SK-N-MC (cell line): ENCODE measurements around the gene PROSER2.

Experiments
- DNase-seq: peaks from one replicate; pipeline ENCODE4 v3.0.0-alpha.2; 2011; ENCODE audit warnings: low read depth, low spot score
- H3K27ac ChIP-seq: fragments of 200-600 bp; sonication (generic); 2 replicates; pipeline ENCODE4 v1.5.1; 2016; ENCODE audit warnings: mixed run types
- H3K36me3 ChIP-seq: fragments of 200-600 bp; sonication (generic); 2 replicates; pipeline ENCODE4 v1.6.1; 2017; ENCODE audit warnings: antibody characterized with exemption, low read length, mixed read lengths; ENCODE audit not compliant: insufficient read depth
- H3K4me3 ChIP-seq: fragments of 200-600 bp; sonication (generic); 2 replicates; pipeline ENCODE4 v1.5.1; 2016
- H3K9ac ChIP-seq: fragments of 200-600 bp; sonication (generic); 2 replicates; pipeline ENCODE4 v1.8.0; 2017; ENCODE audit warnings: mixed run types, mixed read lengths; ENCODE audit not compliant: insufficient read length
- H3K9me3 ChIP-seq: fragments of 200-600 bp; sonication (generic); 2 replicates; pipeline ENCODE4 v1.6.1; 2017; ENCODE audit warnings: low read depth, mild to moderate bottlenecking, antibody characterized with exemption, low read length, moderate library complexity, mixed read lengths
- EZH2 ChIP-seq: fragments of 200-600 bp; sonication (generic); IDR thresholded peaks from one replicate; pipeline ENCODE4 v1.6.1; 2017; ENCODE audit warnings: antibody characterized with exemption
- FOXP2 ChIP-seq: optimal IDR thresholded peaks from 2 replicates; pipeline ENCODE3; 2011; ENCODE audit warnings: mild to moderate bottlenecking, moderate library complexity; ENCODE audit not compliant: insufficient read depth; ENCODE audit errors: extremely low read length, control extremely low read depth
- POLR2AphosphoS5 ChIP-seq: IDR thresholded peaks from 2 replicates; pipeline ENCODE4 v1.6.1; 2012; ENCODE audit warnings: mild to moderate bottlenecking, low read depth, low read length, borderline replicate concordance

The PROSER2 gene, protein sequence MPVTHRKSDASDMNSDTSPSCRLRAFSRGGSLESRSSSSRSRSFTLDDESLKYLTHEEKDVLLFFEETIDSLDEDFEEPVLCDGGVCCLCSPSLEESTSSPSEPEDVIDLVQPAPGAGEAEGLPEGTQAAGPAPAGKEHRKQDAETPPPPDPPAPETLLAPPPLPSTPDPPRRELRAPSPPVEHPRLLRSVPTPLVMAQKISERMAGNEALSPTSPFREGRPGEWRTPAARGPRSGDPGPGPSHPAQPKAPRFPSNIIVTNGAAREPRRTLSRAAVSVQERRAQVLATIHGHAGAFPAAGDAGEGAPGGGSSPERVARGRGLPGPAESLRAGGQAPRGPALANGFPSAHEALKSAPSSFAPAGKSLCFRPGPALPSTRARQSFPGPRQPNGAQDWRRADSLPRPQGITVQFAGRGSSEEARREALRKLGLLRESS

DNA sequence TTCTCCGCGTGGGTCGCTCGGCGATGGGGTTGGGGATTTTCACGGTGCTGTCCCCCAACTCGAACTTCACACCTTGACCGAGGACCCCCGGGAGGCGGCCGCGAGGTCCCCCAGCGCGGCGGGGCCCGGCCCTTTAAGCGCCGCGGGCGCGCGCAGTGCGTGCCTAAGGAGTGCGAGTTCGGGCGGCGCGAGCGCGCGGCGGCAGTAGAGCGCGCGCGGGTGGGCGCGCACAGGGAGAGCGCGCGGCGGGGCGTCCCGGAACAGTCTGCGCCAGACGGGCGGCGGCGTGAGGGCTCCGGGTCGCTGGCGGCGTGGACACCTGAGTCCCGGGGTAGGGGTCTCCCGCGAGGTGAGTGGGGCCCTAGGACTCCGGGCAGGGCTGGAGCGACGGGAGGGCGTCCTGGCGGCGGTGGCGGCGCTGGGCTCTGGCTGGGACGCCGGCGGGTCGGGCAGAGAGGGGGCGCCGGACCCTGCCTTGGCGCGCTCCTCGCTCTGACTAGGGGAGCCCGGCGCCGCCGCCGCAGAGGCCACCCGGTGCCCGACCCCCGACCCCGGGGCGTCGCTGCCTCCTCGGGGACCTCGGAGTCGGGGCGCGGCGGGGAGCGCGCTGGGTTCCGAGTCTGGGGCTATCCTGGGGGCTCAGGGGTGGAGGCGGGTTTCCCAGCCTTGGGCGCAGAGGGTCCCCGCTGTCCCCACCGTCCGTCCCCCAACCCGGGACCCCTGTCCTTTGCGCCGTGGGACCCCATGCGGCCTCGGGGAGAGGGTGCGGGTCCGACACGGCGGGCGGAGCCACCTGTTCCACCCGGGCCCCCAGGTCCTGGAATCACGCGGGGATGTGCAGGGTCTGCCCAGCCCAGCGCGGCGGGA lies at the start of gene PROSER2:
TSS of gene PROSER2 (plus strand) at position 235 of the 867 bp plus-strand sequence. CDS start 28,722 bp downstream, outside the sequence.
- no peak for TF ChIP-seq FOXP2

DNA sequence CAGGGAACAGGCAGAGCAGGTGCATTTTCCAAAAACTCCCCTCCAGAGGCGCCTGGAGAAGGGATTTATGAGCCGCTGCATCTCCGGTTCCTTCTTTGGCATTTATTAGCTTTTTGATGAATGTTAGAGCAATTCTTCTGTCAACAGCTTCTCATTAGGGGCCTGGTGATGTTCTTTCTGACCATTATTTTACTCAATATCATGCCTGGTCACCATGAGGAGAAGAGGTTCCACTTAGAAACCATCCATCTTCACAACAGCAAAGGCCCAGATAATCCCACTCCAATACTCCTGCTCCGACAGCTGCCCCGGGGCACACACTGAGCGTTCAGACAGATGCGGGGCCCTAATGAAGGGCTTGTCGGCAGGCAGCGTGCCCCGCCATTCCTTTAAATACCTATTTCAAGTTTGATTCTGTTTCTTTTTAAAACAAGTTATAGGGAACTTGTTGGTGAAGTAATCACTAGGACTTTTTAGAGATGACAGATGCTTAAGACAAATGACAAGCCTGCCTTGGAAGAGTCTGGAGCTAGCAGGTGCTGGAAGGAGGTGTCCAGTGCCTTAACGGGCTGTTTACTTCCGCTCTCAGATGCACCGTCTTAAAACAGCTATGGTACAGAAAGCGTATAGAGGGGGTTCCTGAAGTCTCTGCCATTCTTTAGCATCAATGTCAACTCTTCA lies 49.3 kb upstream of the PROSER2 start:
- no peak for DNase-seq
- no peaks in the 10 kb centered on the region for H3K9me3 ChIP-seq
- TF ChIP-seq EZH2, result no peak
- no peaks in the 10 kb centered on the region for H3K36me3 ChIP-seq
- H3K9ac ChIP-seq, result no peak overlapping the region
- H3K27ac ChIP-seq, result no peak overlapping the region
- no peak overlapping the region for H3K4me3 ChIP-seq

More for the DNA sequence above, at the start of gene PROSER2:
- Histone ChIP-seq H3K36me3 (no peaks in the 10 kb centered on the region), H3K27ac (no peak within 1 kb of the TSS), H3K4me3 (peak within 1 kb of the TSS; percentile 79), H3K9me3 (no peaks in the 10 kb centered on the region), H3K9ac (peak within 1 kb of the TSS; percentile 62)
- DNase-seq, result no peak

DNA sequence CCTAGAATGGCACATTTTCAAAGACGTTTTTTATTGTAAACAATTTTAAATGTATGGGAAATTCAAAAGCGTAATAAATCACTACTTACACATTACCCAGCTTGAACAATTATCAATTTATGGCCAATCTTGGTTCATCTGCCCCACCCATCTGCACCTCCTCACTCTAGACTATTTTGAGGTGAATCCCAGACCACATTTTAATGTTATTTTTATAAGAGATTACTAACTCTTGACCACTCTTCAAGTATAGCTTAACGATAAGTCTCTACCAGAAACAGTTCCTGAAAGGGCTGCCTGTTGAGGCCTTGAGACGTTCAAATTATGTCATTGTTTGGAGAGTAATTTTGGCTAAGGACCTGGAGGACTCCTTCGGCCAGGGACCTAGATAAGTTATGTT lies 47.7 kb upstream of the PROSER2 start:
- no peak for DNase-seq
- Histone ChIP-seq H3K9ac (no peak overlapping the region), H3K36me3 (no peaks in the 10 kb centered on the region)

DNA sequence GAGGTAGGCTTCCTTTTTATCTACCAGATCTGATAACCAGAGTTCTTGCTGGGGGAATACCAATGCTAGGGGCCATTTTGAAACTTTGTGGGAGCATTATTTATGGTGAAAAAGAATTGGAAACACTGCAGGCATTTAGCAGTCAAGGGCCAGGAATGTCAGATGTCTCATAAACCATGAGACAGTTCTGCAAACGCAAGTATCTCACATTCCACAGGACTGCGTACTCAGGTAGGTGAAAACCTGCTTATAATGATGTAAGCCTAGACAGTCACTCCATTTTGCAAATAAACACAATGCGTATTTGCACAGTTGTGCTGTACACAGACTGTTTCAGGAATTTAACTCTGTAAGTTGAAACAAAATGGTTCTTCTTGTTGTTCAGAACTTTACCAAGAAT lies 47.1 kb upstream of the PROSER2 start:
- no peak for DNase-seq
- TF ChIP-seq EZH2 (no peak), POLR2AphosphoS5 (no peak), FOXP2 (no peak)
- Histone ChIP-seq H3K9ac (no peak overlapping the region), H3K4me3 (no peak overlapping the region), H3K36me3 (no peaks in the 10 kb centered on the region), H3K9me3 (no peaks in the 10 kb centered on the region), H3K27ac (no peak overlapping the region)

More for the DNA sequence above, 47.7 kb upstream of the PROSER2 start:
- Histone ChIP-seq H3K9me3 (no peaks in the 10 kb centered on the region), H3K27ac (no peak overlapping the region), H3K4me3 (no peak overlapping the region)
- TF ChIP-seq FOXP2 (no peak), EZH2 (no peak), POLR2AphosphoS5 (no peak)

DNA sequence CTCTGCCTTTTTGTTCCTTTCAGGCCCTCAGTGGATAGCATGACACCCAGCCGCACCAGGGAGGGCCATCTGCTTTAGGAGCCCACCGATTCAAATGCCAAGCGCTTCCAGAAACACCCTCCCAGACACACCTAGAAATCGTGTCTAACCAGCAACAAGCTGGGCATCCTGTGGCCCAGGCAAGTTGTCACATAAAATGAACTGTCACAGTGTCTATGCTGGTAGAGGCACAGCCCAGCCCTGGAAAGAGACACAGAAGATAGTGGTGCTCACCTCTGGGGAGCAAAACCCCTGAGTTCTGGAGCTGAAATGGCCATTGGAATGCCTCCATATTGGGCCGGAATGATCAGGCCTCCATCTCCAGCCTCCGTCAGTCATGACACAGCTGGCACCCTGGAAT lies 42.0 kb upstream of the PROSER2 start:
- H3K9me3 ChIP-seq, result no peaks in the 10 kb centered on the region
- no peak overlapping the region for H3K27ac ChIP-seq
- DNase-seq, result no peak
- TF ChIP-seq FOXP2 (no peak), EZH2 (no peak), POLR2AphosphoS5 (no peak)
- no peak overlapping the region for H3K9ac ChIP-seq
- H3K4me3 ChIP-seq, result no peak overlapping the region
- H3K36me3 ChIP-seq, result no peaks in the 10 kb centered on the region

DNA sequence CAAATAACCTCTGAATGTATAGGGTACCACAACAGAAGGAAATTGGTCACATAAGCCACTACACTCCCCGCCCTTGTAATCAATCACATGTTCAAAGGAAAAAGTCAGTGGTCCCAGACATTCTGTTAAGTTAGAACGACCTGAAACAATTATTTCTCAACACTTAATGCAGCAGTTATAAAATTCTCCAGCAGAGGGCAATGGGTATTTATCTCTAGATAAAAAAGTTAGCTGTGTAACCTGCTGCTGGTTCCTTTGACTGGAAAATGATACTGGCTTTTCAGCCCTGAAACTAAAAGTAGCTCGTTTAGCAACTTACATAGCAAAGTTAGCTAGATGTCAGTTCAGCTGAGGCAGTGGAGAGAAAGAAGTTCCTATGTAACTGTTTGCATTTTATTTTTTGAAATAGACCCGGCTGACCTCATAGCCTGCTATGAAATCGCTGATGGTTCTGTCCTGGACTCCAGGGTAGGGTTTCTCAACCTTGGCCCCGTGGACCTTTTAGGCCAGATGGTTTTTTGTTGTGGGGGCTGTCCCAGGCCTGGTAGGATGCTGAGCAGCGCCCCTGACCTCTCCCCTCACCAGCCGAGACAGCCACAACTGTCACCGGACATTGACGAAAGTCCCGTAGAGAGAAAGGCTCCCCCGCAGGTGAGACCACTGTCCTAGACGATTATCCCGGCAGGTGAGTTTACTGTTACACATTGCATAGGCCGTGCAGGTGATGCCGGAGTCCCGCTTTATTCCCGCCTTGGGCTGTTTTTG lies 40.2 kb upstream of the PROSER2 start:
- no peak for DNase-seq
- Histone ChIP-seq H3K27ac (no peak overlapping the region), H3K9ac (no peak overlapping the region), H3K4me3 (no peak overlapping the region), H3K9me3 (no peaks in the 10 kb centered on the region), H3K36me3 (no peaks in the 10 kb centered on the region)
- TF ChIP-seq EZH2, result no peak
- no peak for TF ChIP-seq FOXP2
- no peak for TF ChIP-seq POLR2AphosphoS5

DNA sequence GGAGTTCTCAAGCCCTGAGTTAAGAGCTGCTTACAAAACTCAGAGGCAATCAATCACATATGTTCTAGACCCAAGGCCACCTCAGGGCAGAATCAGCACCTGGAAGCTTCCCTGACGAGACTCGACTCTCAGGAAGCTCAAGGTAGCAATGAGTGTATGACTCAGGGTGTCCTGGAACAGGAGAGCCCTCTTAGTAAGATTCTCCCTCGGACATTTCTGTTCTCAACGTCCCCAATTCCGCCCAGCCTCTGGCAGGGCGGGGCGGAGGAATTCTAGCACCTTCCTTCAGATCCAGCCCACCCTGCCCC lies 39.6 kb upstream of the PROSER2 start:
- Histone ChIP-seq H3K9me3 (no peaks in the 10 kb centered on the region), H3K9ac (no peak overlapping the region), H3K27ac (no peak overlapping the region), H3K36me3 (no peaks in the 10 kb centered on the region), H3K4me3 (no peak overlapping the region)
- DNase-seq, result no peak
- TF ChIP-seq FOXP2, result no peak
- no peak for TF ChIP-seq EZH2
- no peak for TF ChIP-seq POLR2AphosphoS5

DNA sequence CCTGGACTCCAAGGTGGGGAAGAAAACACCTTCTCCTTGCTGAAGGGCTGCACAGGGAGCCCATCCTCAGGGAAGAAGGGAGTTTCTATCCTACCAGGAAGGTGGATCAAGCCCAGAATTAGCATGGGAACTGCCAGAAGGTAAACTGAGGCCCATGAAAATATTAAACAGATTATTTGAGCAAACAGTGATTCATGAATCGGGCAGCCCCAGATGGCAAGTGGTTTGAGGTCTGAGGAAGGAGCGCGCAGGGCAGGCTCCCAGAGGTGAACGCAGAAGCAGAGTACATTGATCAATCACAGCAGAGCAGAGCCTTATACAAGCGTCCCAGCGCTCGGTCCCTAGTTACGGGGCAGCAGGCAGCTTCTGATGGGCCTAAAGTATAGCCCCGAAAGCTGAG lies 35.8 kb upstream of the PROSER2 start:
- no peak overlapping the region for H3K27ac ChIP-seq
- no peaks in the 10 kb centered on the region for H3K9me3 ChIP-seq
- H3K4me3 ChIP-seq, result no peak overlapping the region
- TF ChIP-seq FOXP2, result no peak
- no peak for TF ChIP-seq EZH2
- no peak overlapping the region for H3K9ac ChIP-seq
- no peak for DNase-seq
- no peaks in the 10 kb centered on the region for H3K36me3 ChIP-seq
